Measurements from ENCODE around the gene TEPSIN.

GRCh38 chr17:81250286-81251093 lies 11.6 kb upstream of the TEPSIN start:
- TF ChIP-seq TARDBP (CRISPR knock-in tag; IDR thresholded peaks at IDR 0.05) (no peak), ZNF121 (CRISPR knock-in tag; IDR thresholded peaks at IDR 0.05) (no peak), SUZ12 (IDR thresholded peaks at IDR 0.05; ENCODE audit: low read depth, low read length) (no peak), USF2 (IDR thresholded peaks at IDR 0.05; ENCODE audit: low read depth, low read length) (no peak), USF2 (CRISPR knock-in tag; IDR thresholded peaks at IDR 0.05; ENCODE audit: borderline replicate concordance) (no peak), ZXDC (CRISPR knock-in tag; IDR thresholded peaks at IDR 0.05) (no peak), SRSF1 (optimal IDR thresholded peaks at IDR 0.05; ENCODE audit: low read depth, low read length) (no peak), TAF1 (CRISPR knock-in tag; IDR thresholded peaks at IDR 0.05) (no peak), NCOR1 (IDR thresholded peaks at IDR 0.05; ENCODE audit: borderline replicate concordance, low read length) (no peak)
- TF ChIP-seq, protein P1, sequence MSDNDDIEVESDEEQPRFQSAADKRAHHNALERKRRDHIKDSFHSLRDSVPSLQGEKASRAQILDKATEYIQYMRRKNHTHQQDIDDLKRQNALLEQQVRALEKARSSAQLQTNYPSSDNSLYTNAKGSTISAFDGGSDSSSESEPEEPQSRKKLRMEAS (IDR thresholded peaks at IDR 0.05) = no peak
